ENCODE measurements around the gene CALD1.

- TF ChIP-seq CTCF (IDR thresholded peaks at IDR 0.05), result no peak
- TF ChIP-seq POLR2A (IDR thresholded peaks at IDR 0.05), result no peak
Measured at GRCh38 chr7:134804351-134804750, 24.9 kb downstream of the CALD1 start.

Data from uterus (tissue), 2 donors.